ENCODE data around the gene VPS13A. TPM values are rescaled to one million over a fixed set of nuclear protein-coding genes. Genes with fewer than 3 reads are reported as not detected.

Gene VPS13A
- total RNA-seq, 1 experiment from 2014 or later, result 31.5 TPM

- no peak for TF ChIP-seq E2F5 (CRISPR knock-in tag; IDR thresholded peaks at IDR 0.05)
- TF ChIP-seq, protein P1, sequence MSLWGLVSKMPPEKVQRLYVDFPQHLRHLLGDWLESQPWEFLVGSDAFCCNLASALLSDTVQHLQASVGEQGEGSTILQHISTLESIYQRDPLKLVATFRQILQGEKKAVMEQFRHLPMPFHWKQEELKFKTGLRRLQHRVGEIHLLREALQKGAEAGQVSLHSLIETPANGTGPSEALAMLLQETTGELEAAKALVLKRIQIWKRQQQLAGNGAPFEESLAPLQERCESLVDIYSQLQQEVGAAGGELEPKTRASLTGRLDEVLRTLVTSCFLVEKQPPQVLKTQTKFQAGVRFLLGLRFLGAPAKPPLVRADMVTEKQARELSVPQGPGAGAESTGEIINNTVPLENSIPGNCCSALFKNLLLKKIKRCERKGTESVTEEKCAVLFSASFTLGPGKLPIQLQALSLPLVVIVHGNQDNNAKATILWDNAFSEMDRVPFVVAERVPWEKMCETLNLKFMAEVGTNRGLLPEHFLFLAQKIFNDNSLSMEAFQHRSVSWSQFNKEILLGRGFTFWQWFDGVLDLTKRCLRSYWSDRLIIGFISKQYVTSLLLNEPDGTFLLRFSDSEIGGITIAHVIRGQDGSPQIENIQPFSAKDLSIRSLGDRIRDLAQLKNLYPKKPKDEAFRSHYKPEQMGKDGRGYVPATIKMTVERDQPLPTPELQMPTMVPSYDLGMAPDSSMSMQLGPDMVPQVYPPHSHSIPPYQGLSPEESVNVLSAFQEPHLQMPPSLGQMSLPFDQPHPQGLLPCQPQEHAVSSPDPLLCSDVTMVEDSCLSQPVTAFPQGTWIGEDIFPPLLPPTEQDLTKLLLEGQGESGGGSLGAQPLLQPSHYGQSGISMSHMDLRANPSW (CRISPR knock-in tag; conservative IDR thresholded peaks at IDR 0.05; ENCODE audit: low read depth), result no peak
- no peak for TF ChIP-seq AR (CRISPR knock-in tag; IDR thresholded peaks at IDR 0.05)
- TF ChIP-seq SMAD4 (CRISPR knock-in tag; IDR thresholded peaks at IDR 0.05), result no peak
- no peak for TF ChIP-seq CREB1 (CRISPR knock-in tag; IDR thresholded peaks at IDR 0.05)
- no peak for TF ChIP-seq ZNF317 (CRISPR knock-in tag; IDR thresholded peaks at IDR 0.05; ENCODE audit: borderline replicate concordance, low read depth)
- TF ChIP-seq, protein P2, sequence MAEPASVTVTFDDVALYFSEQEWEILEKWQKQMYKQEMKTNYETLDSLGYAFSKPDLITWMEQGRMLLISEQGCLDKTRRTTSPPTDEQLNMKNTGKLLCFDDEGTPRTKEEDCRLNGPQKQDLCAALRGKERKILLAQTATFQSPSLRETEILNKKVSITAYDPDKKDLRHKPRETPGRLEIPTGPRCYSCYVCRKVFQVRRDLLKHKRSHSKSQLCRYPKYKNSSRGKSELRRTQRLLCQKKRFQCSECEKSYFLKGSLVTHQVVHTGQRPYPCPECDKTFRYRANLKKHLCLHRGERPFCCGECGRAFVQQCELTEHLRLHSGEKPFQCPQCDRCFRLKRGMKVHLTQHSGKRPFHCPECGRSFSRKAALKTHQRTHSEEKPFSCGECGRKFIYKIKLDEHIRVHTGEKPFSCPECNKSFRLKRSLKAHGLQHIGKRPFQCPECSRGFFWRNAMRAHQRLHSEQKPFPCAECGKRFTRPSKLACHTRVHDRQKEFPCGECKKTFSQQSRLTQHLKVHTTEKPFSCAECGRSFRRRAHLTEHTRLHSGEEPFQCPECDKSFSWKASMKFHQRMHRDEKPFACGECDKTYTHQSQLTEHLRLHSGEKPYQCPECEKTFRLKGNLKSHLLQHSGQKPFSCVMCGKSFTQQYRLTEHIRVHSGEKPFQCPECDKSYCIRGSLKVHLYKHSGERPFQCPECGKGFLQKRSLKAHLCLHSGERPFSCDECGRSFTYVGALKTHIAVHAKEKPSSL (CRISPR knock-in tag; conservative IDR thresholded peaks at IDR 0.05), result no peak
- no peak for TF ChIP-seq FOXP1 (CRISPR knock-in tag; IDR thresholded peaks at IDR 0.05; ENCODE audit: borderline replicate concordance)
- TF ChIP-seq, protein P3, sequence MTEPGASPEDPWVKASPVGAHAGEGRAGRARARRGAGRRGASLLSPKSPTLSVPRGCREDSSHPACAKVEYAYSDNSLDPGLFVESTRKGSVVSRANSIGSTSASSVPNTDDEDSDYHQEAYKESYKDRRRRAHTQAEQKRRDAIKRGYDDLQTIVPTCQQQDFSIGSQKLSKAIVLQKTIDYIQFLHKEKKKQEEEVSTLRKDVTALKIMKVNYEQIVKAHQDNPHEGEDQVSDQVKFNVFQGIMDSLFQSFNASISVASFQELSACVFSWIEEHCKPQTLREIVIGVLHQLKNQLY (CRISPR knock-in tag; IDR thresholded peaks at IDR 0.05), result no peak
- TF ChIP-seq PREB (CRISPR knock-in tag; IDR thresholded peaks at IDR 0.05; ENCODE audit: borderline replicate concordance), result no peak
- TF ChIP-seq, protein P4, sequence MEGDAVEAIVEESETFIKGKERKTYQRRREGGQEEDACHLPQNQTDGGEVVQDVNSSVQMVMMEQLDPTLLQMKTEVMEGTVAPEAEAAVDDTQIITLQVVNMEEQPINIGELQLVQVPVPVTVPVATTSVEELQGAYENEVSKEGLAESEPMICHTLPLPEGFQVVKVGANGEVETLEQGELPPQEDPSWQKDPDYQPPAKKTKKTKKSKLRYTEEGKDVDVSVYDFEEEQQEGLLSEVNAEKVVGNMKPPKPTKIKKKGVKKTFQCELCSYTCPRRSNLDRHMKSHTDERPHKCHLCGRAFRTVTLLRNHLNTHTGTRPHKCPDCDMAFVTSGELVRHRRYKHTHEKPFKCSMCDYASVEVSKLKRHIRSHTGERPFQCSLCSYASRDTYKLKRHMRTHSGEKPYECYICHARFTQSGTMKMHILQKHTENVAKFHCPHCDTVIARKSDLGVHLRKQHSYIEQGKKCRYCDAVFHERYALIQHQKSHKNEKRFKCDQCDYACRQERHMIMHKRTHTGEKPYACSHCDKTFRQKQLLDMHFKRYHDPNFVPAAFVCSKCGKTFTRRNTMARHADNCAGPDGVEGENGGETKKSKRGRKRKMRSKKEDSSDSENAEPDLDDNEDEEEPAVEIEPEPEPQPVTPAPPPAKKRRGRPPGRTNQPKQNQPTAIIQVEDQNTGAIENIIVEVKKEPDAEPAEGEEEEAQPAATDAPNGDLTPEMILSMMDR (IDR thresholded peaks at IDR 0.05), result no peak
- no peak for TF ChIP-seq NR1H2 (CRISPR knock-in tag; IDR thresholded peaks at IDR 0.05)
Measured at GRCh38 chr9:77464661-77465060, 287.3 kb downstream of the VPS13A start (continued).

All from WTC11 (cell line).